GM12801 (cell line): ENCODE data around the gene PCA3.

ENCODE experiments used
- TF ChIP-seq, protein P1 (sequence below): IDR thresholded peaks from one replicate; pipeline ENCODE4 v1.5.1; 2011; ENCODE audit warnings: control low read depth; ENCODE audit not compliant: insufficient read length; ENCODE audit errors: extremely low read depth

The PCA3 gene

DNA sequence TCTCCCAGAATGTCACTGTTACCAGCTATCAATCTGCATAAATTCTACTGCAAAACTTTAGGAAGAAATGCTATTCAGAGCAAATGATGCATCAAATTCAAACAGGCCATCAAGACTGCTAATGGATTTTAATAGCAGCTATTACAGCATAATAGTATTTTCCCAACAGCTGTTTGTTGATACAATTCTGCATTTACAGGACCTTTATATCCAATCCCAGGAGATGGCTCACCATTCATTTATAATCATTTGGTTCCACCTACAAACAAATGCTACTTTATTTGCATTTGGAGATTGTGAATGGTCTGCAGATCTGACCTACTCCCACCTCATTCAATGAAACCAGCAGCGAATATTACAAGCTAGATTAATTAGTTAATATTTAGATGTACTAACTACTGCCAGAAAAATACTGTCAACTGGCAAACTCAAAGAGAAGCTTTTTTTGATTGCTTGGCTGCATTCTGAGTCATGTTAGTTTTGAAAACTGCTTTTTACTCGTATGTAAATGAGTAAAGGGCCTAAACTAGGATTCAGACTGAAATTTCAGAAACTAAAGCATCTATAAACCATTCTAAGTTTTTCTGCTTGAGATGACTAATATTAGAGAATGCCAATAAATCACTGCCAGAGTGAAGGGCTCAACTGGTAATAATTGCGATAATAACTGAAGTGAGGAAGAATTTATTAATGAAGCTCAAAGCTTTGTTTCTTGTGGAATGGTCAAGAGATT is 7.1 kb upstream of the PCA3 start:
- TF ChIP-seq, protein P1, sequence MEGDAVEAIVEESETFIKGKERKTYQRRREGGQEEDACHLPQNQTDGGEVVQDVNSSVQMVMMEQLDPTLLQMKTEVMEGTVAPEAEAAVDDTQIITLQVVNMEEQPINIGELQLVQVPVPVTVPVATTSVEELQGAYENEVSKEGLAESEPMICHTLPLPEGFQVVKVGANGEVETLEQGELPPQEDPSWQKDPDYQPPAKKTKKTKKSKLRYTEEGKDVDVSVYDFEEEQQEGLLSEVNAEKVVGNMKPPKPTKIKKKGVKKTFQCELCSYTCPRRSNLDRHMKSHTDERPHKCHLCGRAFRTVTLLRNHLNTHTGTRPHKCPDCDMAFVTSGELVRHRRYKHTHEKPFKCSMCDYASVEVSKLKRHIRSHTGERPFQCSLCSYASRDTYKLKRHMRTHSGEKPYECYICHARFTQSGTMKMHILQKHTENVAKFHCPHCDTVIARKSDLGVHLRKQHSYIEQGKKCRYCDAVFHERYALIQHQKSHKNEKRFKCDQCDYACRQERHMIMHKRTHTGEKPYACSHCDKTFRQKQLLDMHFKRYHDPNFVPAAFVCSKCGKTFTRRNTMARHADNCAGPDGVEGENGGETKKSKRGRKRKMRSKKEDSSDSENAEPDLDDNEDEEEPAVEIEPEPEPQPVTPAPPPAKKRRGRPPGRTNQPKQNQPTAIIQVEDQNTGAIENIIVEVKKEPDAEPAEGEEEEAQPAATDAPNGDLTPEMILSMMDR = no peak

DNA sequence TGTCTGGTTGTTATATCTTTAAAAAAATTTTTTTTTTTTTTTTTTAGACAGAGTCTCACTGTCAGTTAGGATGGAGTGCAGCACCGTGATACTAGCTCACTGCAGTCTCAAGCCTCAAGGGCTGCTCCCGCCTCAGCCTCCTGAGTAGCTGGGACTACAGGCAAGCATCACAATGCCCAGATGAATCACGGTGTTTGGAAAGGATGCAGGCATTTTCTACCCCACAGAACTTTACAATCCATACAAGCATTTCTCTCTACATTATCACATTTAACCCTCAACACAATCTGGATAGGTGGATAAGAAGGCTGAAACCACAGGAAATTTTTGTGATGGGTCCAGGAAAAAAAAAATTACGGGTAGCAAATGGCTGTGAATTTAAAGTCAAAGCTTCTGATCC is 5.8 kb upstream of the PCA3 start:
- TF ChIP-seq, protein P1 = no peak

DNA sequence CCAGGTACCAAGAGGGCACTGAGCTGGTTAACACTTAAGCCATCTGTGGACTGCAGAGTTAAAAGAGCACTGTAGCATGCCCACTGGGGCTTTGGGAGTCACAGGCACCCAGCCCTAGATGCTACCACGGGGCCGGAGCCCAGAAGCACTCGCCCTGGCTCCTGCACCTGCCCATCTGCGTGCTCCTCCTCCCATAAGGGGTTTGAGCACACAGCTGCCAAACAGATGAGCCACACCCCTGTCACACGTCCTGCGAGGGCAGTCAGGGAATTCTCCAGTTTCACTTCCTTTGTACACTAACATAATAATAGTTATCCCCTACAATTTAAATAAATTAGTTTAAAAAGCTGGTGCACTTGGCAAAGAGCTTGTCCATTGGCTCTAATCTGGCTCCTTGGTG is 4.5 kb upstream of the PCA3 start:
- TF ChIP-seq, protein P1 = no peak

DNA sequence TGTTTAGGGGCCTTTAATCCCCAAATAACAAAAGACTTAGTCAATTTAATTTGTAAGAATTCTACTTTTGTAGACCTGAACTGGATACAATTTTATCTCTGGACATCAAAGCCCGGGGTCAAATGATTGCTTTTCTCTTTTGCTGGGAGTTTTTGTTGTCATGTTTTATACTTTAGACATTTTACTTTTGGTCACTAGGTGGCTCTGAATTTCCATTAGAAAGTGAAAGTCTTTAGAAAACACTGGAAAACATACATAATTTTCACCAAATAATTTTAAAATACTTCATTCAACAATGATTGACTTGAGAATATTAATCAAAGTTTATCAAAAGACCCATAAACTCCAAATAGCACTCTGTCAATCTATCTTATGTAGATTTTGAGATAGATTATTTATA is 2.8 kb upstream of the PCA3 start:
- TF ChIP-seq, protein P1 = no peak

DNA sequence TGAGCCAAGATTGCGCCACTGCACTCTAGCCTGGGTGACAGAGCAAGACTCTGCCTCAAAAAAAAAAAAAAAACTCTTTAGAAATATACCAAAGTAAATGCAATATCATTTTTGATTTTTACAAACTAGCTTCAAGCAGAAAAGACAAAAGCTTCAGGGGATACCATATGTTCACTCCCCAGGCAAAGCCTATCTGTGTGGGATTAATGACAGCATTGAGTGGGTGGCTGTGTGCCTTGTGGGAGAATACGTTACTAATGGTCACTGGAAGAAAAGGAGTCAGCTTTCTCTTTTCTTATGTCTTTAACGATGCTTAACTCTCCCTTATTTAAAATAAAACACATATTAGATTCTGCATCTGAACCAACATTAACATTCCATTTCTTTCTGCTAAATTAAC is 1.9 kb downstream of the PCA3 start:
- TF ChIP-seq, protein P1 = no peak

DNA sequence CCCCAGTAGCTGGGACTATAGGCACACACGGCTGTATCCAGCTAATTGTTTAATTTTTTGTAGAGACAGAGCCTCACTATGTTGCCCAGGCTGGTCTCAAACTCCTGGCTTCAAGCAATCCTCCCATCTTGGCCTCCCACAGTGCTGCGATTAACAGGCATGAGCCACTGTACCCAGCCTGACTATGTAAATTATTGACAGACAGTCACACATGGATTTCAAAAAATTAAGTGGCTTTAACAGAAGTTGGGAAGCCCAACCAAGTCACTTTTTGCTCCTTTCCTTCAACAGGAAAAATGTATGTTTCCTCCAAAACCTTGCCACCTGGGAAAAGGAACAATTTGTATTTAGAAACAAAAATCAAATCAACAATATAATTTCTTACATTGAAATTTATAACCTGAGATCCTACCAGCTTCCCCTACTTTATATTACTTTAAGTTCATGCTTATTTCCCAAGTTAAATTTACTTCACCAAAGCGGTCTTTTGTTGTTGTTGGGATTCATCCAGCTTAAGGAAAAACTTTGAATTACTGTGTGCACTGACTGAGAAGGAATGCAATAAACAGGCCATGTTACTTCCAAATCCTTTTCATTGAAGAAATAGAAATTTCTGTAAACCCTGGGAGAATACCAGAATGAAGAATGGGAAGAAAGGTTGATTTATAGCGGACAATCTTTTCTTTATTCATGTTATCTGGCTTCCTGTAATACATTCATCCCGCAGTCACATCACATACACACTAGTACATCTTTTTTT is 8.6 kb downstream of the PCA3 start:
- TF ChIP-seq, protein P1 = no peak

DNA sequence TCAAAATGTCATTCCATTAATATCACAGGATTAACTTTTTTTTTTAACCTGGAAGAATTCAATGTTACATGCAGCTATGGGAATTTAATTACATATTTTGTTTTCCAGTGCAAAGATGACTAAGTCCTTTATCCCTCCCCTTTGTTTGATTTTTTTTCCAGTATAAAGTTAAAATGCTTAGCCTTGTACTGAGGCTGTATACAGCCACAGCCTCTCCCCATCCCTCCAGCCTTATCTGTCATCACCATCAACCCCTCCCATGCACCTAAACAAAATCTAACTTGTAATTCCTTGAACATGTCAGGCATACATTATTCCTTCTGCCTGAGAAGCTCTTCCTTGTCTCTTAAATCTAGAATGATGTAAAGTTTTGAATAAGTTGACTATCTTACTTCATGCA is 20.6 kb downstream of the PCA3 start:
- TF ChIP-seq, protein P1 = no peak
